ENCODE data around the gene RSAD1. TPM values are rescaled to one million over a fixed set of nuclear protein-coding genes. Genes with fewer than 3 reads are reported as not detected.

RSAD1 gene
- total RNA-seq, 1 donor from 2014 or later, result 42.4 TPM

Other genes starting within 250 kb of the RSAD1 start
- gene TMEM92, start 204.4 kb upstream of the RSAD1 start, total RNA-seq (ENCODE audit: insufficient read depth, low replicate concordance), result not detected
- 29.6 TPM for gene XYLT2, start 132.7 kb upstream of the RSAD1 start, total RNA-seq (ENCODE audit: insufficient read depth, low replicate concordance)
- 19.5 TPM for gene MRPL27, start 105.7 kb upstream of the RSAD1 start, total RNA-seq (ENCODE audit: insufficient read depth, low replicate concordance)
- not detected for gene EME1, start 105.6 kb upstream of the RSAD1 start, total RNA-seq (ENCODE audit: insufficient read depth, low replicate concordance)
- 56.8 TPM for gene LRRC59, start 81.3 kb upstream of the RSAD1 start, total RNA-seq (ENCODE audit: insufficient read depth, low replicate concordance)
- 14.9 TPM for gene ACSF2, start 52.6 kb upstream of the RSAD1 start, total RNA-seq (ENCODE audit: insufficient read depth, low replicate concordance)
- gene CHAD, start 10.0 kb upstream of the RSAD1 start, total RNA-seq (ENCODE audit: insufficient read depth, low replicate concordance), result not detected
- not detected for gene MYCBPAP, start 29.6 kb downstream of the RSAD1 start, total RNA-seq (ENCODE audit: insufficient read depth, low replicate concordance)
- 1.2 TPM for gene EPN3, start 53.9 kb downstream of the RSAD1 start, total RNA-seq (ENCODE audit: insufficient read depth, low replicate concordance)
- gene SPATA20, start 68.3 kb downstream of the RSAD1 start, total RNA-seq (ENCODE audit: insufficient read depth, low replicate concordance), result 71.3 TPM
- gene CACNA1G, start 81.9 kb downstream of the RSAD1 start, total RNA-seq (ENCODE audit: insufficient read depth, low replicate concordance), result 1.9 TPM
- gene ABCC3, start 156.0 kb downstream of the RSAD1 start, total RNA-seq (ENCODE audit: insufficient read depth, low replicate concordance), result 16.9 TPM
- gene ANKRD40, start 229.1 kb downstream of the RSAD1 start, total RNA-seq (ENCODE audit: insufficient read depth, low replicate concordance), result 30.1 TPM
- 62.4 TPM for gene LUC7L3, start 240.7 kb downstream of the RSAD1 start, total RNA-seq (ENCODE audit: insufficient read depth, low replicate concordance)

All from umbilical cord (tissue), 1 donor.